Fibroblast of mammary gland (primary cell): Measurements from ENCODE around the gene CCNB3.
A peak's percentile ranks its signal among the peaks of the same experiment; 100 is the strongest.

Experiments used
- DNase-seq: peaks from one replicate; pipeline ENCODE4 v3.0.0-alpha.2; 2010; ENCODE audit warnings: low read depth
- H3K4me3 ChIP-seq: 2 replicates; pipeline ENCODE4 v1.5.1; 2011; ENCODE audit warnings: low read depth, mild to moderate bottlenecking, low read length, moderate library complexity; ENCODE audit not compliant: control insufficient read depth
- CTCF ChIP-seq: conservative IDR thresholded peaks from 2 replicates; pipeline ENCODE4 v1.5.1; 2011; ENCODE audit warnings: low read depth, low read length, inconsistent platforms; ENCODE audit not compliant: control insufficient read depth, insufficient read depth

CCNB3 gene

GRCh38 chrX:50204364-50204899 lies at the start of gene CCNB3:
Gene CCNB3, plus strand, starts transcription at chrX:50204765. Its CDS starts 80,399 bp downstream, at chrX:50285164.
- peak within 1 kb of the TSS; percentile 28 for H3K4me3 ChIP-seq
- DNase-seq: peak; percentile 76
- peak; percentile 68 for TF ChIP-seq CTCF

GRCh38 chrX:50157545-50158135 lies 46.9 kb upstream of the CCNB3 start:
- H3K4me3 ChIP-seq: no peak overlapping the region
- no peak for TF ChIP-seq CTCF
- peak; percentile 31 for DNase-seq

GRCh38 chrX:50158593-50158992 lies 46.0 kb upstream of the CCNB3 start:
- H3K4me3 ChIP-seq: no peak overlapping the region
- no peak for TF ChIP-seq CTCF
- no peak for DNase-seq

GRCh38 chrX:50161127-50161526 lies 43.4 kb upstream of the CCNB3 start:
- no peak overlapping the region for H3K4me3 ChIP-seq
- DNase-seq: peak; percentile 45
- no peak for TF ChIP-seq CTCF

- TF ChIP-seq CTCF: no peak
- no peak for DNase-seq
- no peak overlapping the region for H3K4me3 ChIP-seq
Observed at GRCh38 chrX:50165727-50166126, 38.8 kb upstream of the CCNB3 start.

- DNase-seq: no peak
- no peak overlapping the region for H3K4me3 ChIP-seq
- TF ChIP-seq CTCF: no peak
Observed at GRCh38 chrX:50167366-50167765, 37.2 kb upstream of the CCNB3 start.
